NCI-H345 treated with DMSO at 0.1 percent for 48 hours (cell line): ENCODE results near the gene CFB.

Source experiments
- DNase-seq: peaks from one replicate; lab custom pipeline; 2025; ENCODE audit not compliant: unreplicated experiment; lab: John Stamatoyannopoulos, UW

Gene CFB

GRCh38 chr6:31948306-31948705, 2.4 kb downstream of the CFB start:
- no peak for DNase-seq

GRCh38 chr6:31948753-31949413, 3.0 kb downstream of the CFB start:
- no peak for DNase-seq

GRCh38 chr6:31949926-31950548, 4.1 kb downstream of the CFB start:
- DNase-seq, result no peak

- no peak for DNase-seq
Observed at GRCh38 chr6:31952140-31952805, 6.4 kb downstream of the CFB start.

GRCh38 chr6:31952890-31953289, 7.0 kb downstream of the CFB start:
- DNase-seq, result no peak

- DNase-seq, result no peak
Observed at GRCh38 chr6:31954511-31954910, 8.6 kb downstream of the CFB start.

- DNase-seq, result no peak
Observed at GRCh38 chr6:31956796-31957195, 10.9 kb downstream of the CFB start.

- no peak for DNase-seq
Observed at GRCh38 chr6:31958412-31958740, 12.5 kb downstream of the CFB start.

GRCh38 chr6:31958741-31959739, 13.1 kb downstream of the CFB start, which contains the start of the genes NELFE and SKIC2:
NELFE (minus strand) TSS chr6:31958971; CDS start chr6:31958446, 525 bp downstream.
SKIC2 (plus strand) TSS chr6:31959175; CDS start chr6:31959193, 18 bp downstream.
- DNase-seq, result peak; percentile 90

- no peak for DNase-seq
Observed at GRCh38 chr6:31961616-31962015, 15.7 kb downstream of the CFB start.

- DNase-seq, result no peak
Observed at GRCh38 chr6:31963921-31964320, 18.0 kb downstream of the CFB start.

GRCh38 chr6:31965700-31966099, 19.8 kb downstream of the CFB start:
- DNase-seq, result no peak

GRCh38 chr6:31966506-31966905, 20.6 kb downstream of the CFB start:
- no peak for DNase-seq

GRCh38 chr6:31966997-31967925, 21.4 kb downstream of the CFB start:
- DNase-seq, result no peak

GRCh38 chr6:31967926-31968320, 22.0 kb downstream of the CFB start:
- DNase-seq, result no peak

GRCh38 chr6:31968326-31968725, 22.4 kb downstream of the CFB start:
- no peak for DNase-seq

- DNase-seq, result no peak
Observed at GRCh38 chr6:31968791-31969711, 23.2 kb downstream of the CFB start.

GRCh38 chr6:31969712-31970603, 24.1 kb downstream of the CFB start:
- DNase-seq, result no peak
